ENCODE measurements around the gene IL1RAPL1.

Gene IL1RAPL1

GRCh38 chrX:29665532-29665931 is 1078.3 kb downstream of the IL1RAPL1 start:
- no peak for DNase-seq

GRCh38 chrX:29666366-29666765 is 1079.1 kb downstream of the IL1RAPL1 start:
- DNase-seq, result no peak

- DNase-seq, result no peak
These were observed 1084.2 kb downstream of the IL1RAPL1 start for GRCh38 chrX:29671421-29671820.

GRCh38 chrX:29687687-29688086 is 1100.4 kb downstream of the IL1RAPL1 start:
- DNase-seq, result no peak

GRCh38 chrX:29690061-29690460 is 1102.8 kb downstream of the IL1RAPL1 start:
- DNase-seq, result no peak

GRCh38 chrX:29691044-29691443 is 1103.8 kb downstream of the IL1RAPL1 start:
- no peak for DNase-seq

GRCh38 chrX:29693912-29694311 is 1106.7 kb downstream of the IL1RAPL1 start:
- no peak for DNase-seq

- DNase-seq, result no peak
These were observed 1112.0 kb downstream of the IL1RAPL1 start for GRCh38 chrX:29699239-29699638.

GRCh38 chrX:29707088-29707487 is 1119.8 kb downstream of the IL1RAPL1 start:
- DNase-seq, result no peak

- DNase-seq, result no peak
These were observed 1133.9 kb downstream of the IL1RAPL1 start for GRCh38 chrX:29721152-29721551.

- no peak for DNase-seq
These were observed 1137.1 kb downstream of the IL1RAPL1 start for GRCh38 chrX:29724316-29724715.

GRCh38 chrX:29726811-29727210 is 1139.6 kb downstream of the IL1RAPL1 start:
- no peak for DNase-seq

- no peak for DNase-seq
These were observed 1141.4 kb downstream of the IL1RAPL1 start for GRCh38 chrX:29728639-29729038.

GRCh38 chrX:29744966-29745365 is 1157.7 kb downstream of the IL1RAPL1 start:
- DNase-seq, result no peak

GRCh38 chrX:29746326-29746725 is 1159.1 kb downstream of the IL1RAPL1 start:
- DNase-seq, result no peak

GRCh38 chrX:29762006-29762405 is 1174.8 kb downstream of the IL1RAPL1 start:
- DNase-seq, result no peak

GRCh38 chrX:29775890-29776289 is 1188.6 kb downstream of the IL1RAPL1 start:
- DNase-seq, result no peak

GRCh38 chrX:29787656-29788055 is 1200.4 kb downstream of the IL1RAPL1 start:
- DNase-seq, result no peak

GRCh38 chrX:29788991-29789699 is 1201.9 kb downstream of the IL1RAPL1 start:
- no peak for DNase-seq

- DNase-seq, result no peak
These were observed 1205.1 kb downstream of the IL1RAPL1 start for GRCh38 chrX:29792335-29792734.

GRCh38 chrX:29797156-29797555 is 1209.9 kb downstream of the IL1RAPL1 start:
- DNase-seq, result no peak

- no peak for DNase-seq
These were observed 1211.2 kb downstream of the IL1RAPL1 start for GRCh38 chrX:29798469-29798868.

- no peak for DNase-seq
These were observed 1225.9 kb downstream of the IL1RAPL1 start for GRCh38 chrX:29813174-29813573.

- no peak for DNase-seq
These were observed 1237.1 kb downstream of the IL1RAPL1 start for GRCh38 chrX:29824176-29824906.

- DNase-seq, result no peak
These were observed 1239.5 kb downstream of the IL1RAPL1 start for GRCh38 chrX:29826742-29827141.

Data from NCI-H510A (cell line).